ENCODE results near the gene CCNL2.

DNA sequence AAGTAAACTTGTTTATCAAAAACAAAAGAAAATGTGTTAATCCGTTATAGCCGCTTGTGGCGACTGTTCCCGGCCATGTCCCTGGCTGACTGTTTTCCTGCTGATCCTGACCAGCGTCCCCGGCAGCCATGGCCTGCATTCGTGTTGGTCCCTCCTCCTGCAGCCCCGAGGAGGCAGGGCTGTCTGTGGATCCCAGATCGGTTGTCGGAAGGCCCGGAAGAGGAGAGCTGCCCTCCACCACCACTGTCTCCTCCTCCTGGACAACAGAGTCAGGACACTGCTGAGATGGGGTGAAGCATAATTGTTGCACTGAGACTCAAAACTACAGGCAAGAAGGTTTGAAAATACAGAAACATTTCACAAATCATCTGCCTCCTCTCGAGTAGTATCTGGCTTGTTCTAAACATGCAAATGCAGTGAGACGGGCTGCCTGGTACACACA is 37.1 kb downstream of the CCNL2 start:
- no peak for TF ChIP-seq CTCF (IDR thresholded peaks at IDR 0.05)
- no peak for TF ChIP-seq ZNF263 (CRISPR knock-in tag; IDR thresholded peaks at IDR 0.05; ENCODE audit: low read depth)

Measured in WTC11 (cell line).